NCI-H446 treated with DMSO at 0.1 percent for 48 hours (cell line): Measurements from ENCODE around the gene TYW1.
"Not testable (repeated sequence)": the region's sequence is repeated elsewhere in the genome, so short reads cannot be mapped to it uniquely, and the experiment has no call there.

Experiments
- DNase-seq: peaks from one replicate; lab custom pipeline; 2025; lab: John Stamatoyannopoulos, UW

The TYW1 gene

GRCh38 chr7:66994691-66995049 is 2.0 kb upstream of the TYW1 start:
- peak; percentile 12 for DNase-seq

DNA sequence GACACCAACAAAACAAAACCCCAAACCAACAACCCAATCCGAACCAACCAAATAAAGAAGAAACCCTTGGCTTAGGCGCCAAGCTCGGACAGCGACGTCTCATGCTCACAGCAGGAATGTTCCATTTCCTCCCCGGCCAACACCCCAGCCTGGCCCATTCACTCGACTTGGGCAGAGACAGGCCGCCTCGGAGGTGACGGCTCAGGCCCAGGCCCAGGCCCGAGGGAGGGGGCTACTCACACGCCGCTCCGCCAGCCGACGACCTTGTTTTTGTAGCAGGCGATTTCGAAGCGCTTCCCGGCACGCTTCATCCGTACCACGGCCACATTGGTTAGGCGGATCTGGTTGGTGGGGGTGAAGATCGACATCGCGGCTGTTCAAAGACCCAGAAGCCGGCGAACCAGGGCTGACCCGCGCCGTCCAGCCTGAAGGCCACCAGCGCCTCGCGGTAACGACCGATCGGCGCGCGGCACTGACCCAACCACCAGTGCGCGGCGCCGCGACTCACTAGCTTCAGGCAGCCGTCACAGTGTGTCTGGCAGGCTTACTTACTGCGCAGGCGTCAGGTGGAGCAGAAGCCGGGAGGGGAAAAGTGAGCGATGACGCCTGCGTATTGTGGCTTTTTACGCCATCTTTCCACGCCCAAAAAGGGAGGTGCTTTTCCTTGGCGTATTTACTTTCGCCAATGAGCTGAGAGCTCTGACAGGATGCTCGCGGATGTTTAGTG is 1.4 kb upstream of the TYW1 start, which contains the start of gene SBDS:
TSS of gene SBDS (minus strand) at position 537 of the 727 bp plus-strand sequence. CDS start at position 368, 169 bp downstream.
- DNase-seq, result peak; percentile 95

- DNase-seq, result not testable (repeated sequence)
Measured at GRCh38 chr7:67000601-67001258, 4.1 kb downstream of the TYW1 start.

DNA sequence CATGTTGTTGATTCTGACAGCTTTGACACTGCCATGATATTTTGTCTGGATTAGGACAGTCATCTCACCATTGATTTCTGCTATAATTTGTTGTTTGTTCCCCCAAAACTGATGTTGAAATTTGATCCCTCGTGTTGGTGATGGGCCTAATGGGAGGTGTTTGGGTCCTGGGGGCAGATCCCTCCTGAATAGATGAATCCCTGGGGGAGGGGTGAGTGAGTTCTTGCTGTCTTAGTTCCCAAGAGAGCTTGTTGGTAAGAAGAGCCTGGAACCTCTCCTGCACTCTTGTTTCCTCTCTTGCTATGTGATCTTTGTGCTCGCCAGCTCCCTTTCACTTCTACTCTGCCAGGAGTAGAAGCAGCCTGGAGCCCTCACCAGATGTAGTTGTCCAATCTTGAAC is 7.5 kb downstream of the TYW1 start:
- DNase-seq, result not testable (repeated sequence)

DNA sequence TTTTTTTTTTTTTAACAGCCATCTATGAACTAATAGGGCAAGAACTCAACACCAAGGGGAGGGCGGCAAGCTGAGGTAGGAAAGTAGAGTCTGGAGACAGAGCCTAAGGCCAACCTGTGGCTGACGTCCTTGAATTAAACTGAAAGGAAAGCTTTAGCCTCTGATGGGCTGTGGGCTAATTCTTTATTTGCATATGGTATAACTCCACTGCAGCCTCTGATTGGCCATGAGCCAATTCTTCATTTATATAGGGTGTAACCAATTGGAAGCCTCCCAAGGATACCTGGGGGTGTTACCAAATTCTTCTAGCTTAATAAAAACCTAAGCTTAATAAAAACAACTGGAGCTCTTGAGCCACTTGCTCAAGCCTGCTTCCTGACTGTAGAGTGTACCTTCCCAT is 10.3 kb downstream of the TYW1 start:
- no peak for DNase-seq

DNA sequence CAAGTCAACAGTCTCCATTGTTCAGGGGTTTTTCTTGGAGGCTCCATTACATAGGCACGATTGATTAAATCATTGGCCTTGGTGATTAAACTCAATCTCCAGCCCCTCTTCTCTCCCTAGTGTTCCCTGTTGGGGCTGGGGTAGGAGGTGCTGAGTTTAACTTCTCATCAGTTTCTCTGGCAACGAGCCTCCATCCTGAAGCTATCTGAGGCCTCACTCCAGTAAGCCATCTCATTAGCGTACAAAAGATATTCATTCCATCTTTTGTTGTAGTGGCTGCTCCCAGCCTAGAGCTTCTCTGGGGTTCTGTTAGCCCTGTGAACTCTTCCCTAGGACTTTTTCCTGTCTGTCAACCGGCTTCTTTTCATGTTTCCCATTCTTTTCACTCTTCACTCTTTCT is 11.6 kb downstream of the TYW1 start:
- no peak for DNase-seq

DNA sequence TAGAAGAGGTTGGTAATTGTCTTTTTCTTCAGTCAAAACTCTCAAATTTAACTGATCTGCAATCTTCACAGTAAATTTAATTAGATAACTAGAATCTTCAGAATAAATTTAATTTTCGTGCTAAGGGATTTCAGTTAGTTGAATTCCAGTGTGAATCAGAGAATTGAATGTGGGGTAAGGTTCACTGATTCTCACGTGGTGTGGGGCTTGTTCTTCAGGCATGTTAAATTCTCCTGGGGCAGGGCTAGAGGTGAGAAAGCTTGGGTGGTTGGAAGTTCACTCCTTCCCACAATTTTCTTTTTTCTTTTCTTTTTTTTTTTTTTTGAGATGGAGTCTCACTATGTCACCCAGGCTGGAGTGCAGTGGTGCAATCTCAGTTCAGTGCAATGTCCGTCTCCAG is 13.0 kb downstream of the TYW1 start:
- not testable (repeated sequence) for DNase-seq

DNA sequence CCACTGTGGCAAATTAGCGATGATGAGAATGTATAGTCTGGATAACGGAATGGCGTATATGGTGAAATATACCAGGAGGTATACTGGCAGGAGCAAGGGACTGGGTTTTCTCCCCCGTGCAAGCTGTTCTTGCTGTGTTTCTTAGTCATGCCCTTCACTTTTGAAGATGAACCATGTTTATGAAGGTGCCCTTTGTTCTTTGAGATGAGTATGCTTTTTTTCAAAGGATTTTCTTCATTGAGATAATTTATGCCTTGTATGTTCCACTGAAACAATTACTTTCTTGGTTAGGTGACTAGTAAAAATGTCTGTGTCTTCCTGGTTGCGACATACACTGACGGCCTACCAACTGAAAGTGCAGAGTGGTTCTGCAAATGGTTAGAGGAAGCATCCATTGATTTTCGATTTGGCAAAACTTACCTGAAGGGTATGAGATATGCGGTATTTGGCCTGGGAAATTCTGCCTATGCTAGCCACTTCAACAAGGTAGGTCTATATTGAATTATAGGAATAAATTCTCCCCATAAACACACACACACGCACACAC is 17.5 kb downstream of the TYW1 start:
- not testable (repeated sequence) for DNase-seq

GRCh38 chr7:67017971-67018370 is 21.3 kb downstream of the TYW1 start:
- DNase-seq, result not testable (repeated sequence)

DNA sequence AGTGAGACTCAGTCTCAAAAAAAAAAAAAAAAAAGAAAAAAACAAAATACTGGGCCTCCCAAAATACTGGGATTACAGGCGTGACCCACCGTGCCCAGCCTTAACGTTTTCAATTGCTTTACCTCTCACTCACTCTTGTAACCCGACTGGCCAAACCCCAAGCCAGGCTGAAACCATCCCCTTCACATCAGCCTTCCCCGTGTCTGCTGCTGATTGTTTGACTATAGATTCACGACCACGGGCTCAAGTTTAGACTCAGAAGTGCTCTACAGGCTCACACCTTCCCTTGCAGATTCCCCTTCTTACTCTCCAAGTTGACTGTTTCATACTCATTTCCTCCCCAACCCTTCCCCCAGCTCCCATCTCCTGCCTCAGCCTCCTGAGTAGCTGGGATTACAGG is 22.3 kb downstream of the TYW1 start:
- DNase-seq, result no peak

DNA sequence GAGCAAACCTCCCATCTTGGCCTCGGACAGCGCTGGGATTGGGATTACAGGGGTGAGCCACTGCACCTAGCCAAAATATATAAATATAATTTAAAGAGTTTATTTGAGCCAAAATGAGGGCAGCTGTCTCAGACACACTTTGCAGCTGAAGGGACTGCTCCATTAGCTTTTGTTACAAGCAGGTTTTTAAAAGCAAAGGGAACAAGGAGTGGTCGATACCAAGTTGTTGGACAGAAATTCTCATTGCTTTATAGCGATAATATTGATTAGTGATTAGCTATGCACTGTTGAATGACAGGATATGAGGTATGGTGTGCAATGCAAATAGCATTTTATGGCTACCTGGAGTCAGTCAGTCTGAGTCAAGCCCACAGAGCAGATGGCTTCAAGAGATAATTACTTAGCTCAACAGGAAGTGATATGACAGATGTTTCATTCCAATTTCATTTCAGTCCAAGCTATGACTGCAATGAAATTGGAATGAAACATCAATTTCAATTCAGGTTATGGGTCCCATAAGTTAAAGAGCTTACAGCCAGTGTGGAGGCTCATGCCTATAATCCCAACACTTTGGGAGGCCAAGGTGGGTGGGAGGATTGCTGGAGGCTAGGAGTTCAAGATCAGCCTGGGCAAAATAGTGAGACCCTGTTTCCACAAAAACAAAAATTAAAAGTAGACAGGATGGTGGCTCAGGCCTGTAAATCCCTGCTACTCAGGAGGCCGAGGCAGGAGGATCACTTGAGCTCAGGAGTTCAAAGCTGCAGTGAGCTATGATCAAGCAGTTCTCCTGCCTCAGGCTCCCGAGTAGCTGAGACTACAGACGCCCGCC is 23.1 kb downstream of the TYW1 start:
- DNase-seq, result peak; percentile 50

DNA sequence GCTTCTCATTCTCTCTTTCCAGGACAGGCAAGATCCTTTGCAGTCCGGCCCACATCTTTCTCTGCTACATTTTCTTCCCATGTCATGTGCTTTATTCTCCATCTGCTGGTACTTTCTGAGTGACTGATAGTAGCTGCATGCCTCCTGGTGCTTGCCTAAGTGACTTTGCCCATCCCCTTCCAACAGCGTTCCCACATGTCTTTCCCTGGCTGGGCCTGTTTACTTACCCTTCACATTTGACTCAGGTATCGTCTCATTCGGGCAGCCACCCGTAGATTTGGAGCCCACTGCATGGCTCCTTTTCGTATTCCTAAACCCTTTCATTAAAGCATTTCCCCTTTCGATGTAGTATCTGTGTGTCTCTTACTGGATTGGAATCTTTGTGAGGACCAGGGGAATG is 24.6 kb downstream of the TYW1 start:
- DNase-seq, result no peak

DNA sequence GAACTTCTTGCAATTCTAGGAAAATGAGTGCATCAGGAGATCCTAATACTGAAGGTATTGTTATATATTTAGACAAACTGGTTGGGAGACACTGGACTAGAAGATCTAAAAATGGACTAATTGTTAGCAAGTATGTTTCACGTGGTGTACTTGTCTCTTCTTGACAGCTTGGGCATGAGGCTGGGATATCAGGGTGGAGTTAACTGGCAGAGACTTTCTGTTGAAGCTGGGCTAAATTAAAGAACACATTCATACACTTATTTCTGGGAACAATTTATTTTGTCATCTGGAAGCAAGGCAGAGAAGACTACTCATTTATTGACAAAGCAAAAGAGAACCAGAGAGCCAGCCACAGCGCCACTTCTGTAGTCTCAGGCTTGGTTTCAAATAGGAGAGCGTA is 25.9 kb downstream of the TYW1 start:
- DNase-seq, result no peak

- not testable (repeated sequence) for DNase-seq
Measured at GRCh38 chr7:67025459-67025858, 28.8 kb downstream of the TYW1 start.

DNA sequence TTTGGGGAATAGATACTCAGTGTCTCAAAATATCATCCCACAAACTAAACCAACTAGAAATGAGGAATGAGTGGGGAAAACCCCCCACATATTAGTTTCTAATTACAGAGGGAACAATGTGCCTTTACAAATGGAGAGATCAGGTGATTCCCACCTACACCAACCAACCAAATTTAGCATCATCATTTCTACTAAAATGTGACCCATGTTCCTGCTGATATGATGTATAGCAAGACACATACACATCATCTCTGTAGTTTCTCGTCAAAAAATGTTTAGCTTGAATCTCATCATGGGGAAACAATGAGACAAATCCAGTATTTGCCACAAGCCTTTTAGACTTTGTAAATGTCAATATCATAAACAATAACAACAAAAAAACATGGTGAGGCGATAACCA is 35.1 kb downstream of the TYW1 start:
- not testable (repeated sequence) for DNase-seq

- DNase-seq, result no peak
Measured at GRCh38 chr7:67033251-67033650, 36.6 kb downstream of the TYW1 start.

DNA sequence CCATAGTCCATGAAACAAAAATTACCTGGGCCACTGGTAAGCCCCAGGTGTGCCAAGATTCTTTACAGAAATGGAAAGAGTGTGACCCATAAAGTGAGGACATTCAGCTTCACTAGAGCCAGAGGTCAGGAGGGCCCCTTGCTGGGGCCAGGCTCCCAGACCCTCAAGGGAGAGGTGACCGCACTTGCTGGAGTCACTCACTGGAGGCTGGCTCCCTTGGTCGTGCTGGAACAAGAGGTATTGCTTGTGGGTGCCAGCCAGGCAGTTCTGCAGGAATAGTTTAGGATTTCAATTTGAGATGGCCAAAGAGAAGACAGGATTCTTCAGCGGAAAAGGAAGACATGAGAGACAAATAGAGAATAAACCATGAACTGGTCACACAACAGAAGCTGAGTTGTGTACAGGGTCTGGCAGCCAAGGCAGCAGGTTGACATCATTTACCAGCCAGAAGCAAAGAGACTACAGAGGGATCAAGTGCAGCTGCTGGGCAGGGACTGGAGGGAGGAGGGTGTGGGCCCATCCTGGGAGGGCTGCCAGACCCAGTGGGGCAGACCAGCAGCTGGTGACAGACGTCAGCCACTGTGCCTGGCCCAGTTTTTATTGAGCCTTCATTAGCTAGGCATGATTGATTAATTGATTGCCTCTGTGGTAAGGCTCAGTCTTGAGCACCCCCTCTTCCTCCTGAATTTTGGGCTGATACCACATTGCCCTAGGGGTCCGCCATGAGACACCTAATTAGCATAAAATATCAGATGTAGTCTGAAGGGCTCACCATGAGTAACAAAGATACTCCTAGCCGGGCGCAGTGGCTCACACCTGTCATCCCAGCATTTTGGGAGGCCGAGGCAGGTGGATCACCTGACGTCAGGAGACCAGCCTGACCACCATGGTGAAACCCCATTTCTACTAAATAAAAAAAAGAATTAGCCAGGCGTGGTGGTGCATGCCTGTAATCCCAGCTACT is 40.1 kb downstream of the TYW1 start:
- DNase-seq, result peak; percentile 71

DNA sequence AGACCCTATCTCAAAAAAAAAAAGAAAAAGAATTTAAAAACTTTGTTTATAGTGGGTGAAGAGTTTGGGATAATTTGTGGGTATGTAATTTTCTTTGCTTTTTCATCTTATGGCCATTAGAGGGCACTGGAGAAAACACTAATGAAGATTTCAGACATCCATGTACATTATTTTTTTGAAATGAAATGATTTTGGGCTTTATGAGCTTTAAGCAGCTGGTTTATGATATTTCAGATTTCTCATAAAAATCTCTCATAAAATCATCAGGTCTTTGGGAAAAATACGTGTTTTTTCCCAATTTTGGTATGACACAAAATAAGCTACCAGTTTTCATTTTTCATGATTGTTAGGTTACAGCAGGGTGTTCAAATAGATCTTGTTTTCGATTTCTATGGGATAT is 44.2 kb downstream of the TYW1 start:
- not testable (repeated sequence) for DNase-seq

DNA sequence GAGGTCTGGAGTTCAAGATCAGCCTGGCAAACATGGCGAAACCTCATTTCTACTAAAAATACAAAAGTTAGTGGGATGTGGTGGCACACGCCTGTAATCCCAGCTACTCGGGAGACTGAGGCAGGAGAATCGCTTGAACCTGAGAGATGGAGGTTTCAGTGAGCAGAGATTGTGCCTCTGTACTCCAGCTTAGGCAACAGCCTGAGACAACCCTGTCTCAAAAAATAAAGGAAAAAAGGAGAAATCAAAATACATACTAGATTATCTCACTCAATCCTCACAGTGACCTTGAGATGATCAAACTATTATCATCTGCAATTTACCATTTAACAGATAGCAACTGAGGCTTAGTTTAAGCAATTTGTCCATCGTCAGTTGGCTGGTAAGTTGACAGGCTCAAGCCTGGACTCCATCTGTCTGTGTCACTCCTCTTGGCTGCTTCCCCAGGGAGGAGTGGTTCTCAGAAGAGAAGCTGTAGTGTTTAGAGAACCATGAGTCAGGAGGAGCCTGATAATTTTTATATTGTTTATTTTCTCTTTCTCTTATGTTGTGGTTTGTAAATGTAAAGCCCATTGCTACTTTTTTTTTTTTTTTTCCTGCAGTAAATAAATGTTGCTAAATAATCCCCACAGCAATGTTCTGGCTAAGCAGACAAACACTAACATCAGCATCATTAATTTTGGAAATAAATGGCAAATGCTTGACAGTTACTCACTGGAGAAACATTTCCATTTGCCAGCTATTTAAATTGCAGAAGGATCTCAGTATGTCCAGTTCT is 46.3 kb downstream of the TYW1 start:
- DNase-seq, result peak; percentile 72

DNA sequence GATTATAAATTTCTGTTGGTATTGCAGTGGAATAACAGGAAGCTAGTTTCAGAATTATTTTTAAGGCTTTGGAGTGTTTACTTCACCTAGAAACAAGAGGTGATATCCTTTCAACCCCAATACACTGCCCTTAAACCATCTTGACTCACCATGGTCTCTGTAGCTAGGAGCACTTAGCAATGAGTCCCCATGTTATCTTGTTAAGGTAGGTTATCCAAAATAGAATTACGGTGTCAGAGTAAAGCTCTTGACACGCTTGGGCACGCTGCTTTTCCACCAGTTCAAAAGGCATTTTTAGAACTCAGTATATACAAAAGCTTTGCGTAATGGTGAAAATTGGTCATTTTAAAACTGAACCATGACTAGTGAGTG is 46.9 kb downstream of the TYW1 start:
- not testable (repeated sequence) for DNase-seq
